ENCODE measurements around the gene CCDC149.

DNA sequence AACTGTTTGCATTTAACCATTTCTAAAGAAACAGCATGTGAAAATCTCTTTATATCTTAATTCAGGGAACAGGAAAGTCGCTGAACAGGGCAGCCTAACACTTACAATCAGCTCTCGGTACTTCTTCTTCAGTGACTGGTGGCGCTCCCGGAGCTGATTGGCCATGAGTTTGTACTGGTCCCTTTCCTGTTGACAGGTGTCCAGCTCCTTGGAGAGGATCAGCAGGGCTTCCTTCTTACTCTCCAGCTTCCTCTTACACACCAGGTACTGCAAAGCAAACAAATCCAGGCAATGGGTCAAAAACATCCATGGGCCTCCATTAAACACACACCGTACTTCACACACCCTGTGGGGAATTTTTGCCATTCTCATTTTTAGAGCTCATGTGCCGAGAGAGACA lies 36.4 kb downstream of the CCDC149 start:
- TF ChIP-seq POLR2A (IDR thresholded peaks at IDR 0.05) (no peak), EP300 (IDR thresholded peaks at IDR 0.05) (no peak), POLR2AphosphoS5 (IDR thresholded peaks at IDR 0.05) (no peak)
